Measurements from ENCODE around the gene DISC1.

GRCh38 chr1:232009741-232010140, 383.2 kb downstream of the DISC1 start:
- TF ChIP-seq CTCF (IDR thresholded peaks at IDR 0.05) (no peak), POLR2AphosphoS5 (IDR thresholded peaks at IDR 0.05) (no peak), EP300 (IDR thresholded peaks at IDR 0.05) (no peak)
